ENCODE measurements around the gene ARMC9.
"Not testable (repeated sequence)": the region's sequence is repeated elsewhere in the genome, so short reads cannot be mapped to it uniquely, and the experiment has no call there.

Gene ARMC9

GRCh38 chr2:231369580-231370428, 171.4 kb downstream of the ARMC9 start:
- DNase-seq = no peak

- DNase-seq = no peak
These were observed 172.0 kb downstream of the ARMC9 start for GRCh38 chr2:231370429-231370748.

DNA sequence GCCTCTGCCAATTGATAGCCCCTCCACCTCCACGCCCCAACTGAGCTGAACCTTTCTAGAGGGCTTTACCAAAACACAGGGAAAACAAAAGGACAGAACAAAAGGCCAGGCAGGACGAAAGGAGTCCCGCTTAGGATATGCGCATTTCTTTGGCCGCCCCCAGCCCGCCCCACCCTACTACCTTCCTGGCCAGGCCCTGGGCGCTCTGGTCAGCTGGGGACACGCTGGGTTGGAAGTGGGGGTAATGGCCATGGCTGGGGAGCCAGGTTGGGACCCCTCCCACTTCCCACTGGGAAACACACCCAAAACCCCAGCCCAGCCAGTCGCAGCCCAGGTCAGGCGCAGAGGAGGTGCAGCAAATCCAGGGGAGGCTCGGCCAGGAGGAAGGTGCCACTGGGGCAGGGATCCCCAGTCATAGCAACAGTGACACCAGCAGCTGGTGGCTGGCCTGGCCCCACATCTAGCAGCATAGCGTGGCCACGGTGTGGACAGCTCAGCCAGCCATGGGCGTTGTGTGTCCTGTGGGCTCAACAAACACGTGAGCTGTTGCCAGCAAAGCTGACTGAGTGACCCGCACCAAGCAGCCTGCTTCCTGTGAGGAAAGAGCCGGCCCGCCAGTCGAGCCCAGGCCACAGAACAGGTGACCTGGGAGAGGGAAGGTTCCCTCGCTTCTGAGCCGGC, 172.5 kb downstream of the ARMC9 start:
- no peak for DNase-seq

DNA sequence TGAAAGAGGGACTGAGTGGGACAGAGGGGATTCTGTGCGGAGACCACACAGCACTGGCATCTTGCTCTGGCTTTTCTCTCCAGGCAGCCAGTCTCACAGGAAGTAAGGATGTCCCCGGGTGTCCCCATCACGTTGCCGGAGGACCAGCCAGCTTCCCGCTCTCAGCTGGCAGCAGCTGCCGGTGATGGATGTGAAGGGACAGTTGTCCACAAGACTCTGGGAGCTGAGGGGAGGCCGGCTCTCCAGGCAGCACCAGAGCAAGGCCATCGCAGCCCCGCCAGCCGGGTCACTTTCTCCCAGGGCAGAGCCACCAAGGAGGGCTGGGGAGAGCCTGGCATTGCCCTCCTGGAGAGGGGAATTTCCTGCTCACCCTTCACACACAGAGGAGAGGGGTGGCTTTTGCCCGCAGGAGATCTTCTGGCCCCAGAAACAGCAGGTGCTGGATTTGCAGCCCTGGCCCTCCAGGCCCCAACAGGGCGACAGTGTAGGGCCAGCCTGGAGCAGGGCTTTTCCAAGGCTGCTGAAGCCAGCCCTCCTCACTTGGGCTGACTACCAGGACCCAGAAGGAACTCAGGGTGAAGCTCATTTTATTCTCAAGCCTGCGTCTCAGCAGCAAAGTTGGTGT, 173.1 kb downstream of the ARMC9 start:
- no peak for DNase-seq

DNA sequence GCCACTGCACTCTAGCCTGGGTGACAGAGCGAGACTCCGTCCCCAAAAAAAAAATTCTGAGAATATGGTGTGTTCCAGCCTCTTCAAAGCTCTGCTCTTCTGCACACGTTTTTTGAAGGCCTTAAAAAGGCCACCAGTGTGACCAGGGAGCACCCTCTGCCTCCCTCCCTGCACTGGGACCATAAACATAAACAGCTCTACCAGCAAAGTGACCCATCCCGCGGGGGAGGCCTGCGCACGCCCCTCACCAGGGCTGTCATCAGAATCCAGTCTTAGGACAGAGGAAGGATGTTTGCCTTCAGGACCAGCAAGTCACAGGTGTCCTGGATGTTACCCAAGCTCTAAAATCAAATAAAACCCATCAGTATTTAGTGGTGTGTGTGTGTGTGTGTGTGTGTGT, 173.9 kb downstream of the ARMC9 start:
- no peak for DNase-seq

DNA sequence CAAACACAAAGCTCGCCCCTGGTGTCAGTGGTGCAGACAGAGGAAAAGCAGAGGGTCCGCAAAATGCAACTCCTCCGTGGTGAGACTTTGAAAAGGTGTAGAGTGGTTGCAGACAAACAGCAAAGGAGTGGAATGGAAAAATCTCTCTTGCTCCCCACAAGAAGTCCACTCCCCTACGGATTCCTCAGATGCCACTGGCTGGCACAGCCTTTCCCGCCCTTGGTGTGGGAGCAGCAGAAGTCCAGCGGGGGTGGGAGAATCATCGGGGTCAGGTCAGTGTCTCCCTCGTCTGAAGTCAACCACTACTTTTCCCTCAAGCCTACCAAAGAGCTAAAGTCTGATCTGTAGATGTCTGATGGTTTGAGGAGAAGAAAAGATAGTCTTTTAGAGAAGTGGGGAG, 174.8 kb downstream of the ARMC9 start:
- DNase-seq = no peak

DNA sequence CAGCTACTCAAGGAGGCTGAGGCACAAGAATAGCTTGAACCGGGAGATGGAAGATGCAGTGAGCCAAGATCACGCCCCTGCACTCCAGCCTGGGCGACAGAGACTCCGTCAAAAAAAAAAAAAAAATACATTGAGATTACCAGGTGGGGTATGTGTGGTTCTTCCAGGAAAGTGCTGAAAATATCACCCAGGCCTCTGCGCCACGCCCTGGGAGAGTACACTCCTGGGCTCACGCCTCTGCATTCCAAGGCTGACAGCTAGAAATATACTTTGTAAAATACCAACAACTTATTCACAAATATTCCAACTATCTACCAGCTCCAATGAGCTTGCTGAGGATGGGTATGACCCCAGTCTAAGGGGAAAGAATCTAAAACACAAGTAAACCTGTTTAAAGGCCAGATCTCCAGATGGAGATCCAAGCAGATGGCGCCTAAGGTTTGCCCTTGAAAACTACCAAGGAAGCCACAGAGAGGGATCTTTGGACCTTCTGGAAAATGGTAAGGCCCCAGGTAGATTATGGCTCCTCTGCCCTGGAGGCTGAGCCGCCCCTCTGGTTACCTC, 175.4 kb downstream of the ARMC9 start:
- no peak for DNase-seq

- DNase-seq = no peak
These were observed 176.3 kb downstream of the ARMC9 start for GRCh38 chr2:231374771-231375170.

DNA sequence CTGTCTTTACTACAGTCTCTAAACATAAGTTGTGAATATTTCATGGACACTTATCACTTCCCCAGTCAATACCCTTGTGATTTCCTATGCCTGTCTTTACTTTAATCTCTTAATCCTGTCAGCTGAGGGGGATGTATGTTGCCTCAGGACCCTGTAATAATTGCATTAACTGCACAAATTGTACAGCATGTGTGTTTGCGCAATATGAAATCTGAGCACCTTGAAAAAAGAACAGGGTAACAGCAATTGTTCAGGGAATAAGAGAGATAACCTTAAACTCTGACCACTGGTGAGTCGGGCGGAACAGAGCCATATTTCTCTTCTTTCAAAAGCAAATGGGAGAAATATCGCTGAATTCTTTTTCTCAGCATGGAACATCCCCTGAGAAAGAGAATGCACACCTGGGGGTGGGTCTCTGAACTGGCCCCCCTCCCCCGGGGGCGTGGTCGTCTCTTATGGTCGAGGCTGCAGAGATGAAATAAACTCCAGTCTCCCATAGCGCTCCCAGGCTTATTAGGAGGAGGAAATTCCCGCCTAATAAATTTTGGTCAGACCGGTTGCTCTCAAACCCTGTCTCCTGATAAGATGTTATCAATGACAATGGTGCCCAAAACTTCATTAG, 177.7 kb downstream of the ARMC9 start:
- DNase-seq = not testable (repeated sequence)

- DNase-seq = no peak
These were observed 178.4 kb downstream of the ARMC9 start for GRCh38 chr2:231376857-231377256.

DNA sequence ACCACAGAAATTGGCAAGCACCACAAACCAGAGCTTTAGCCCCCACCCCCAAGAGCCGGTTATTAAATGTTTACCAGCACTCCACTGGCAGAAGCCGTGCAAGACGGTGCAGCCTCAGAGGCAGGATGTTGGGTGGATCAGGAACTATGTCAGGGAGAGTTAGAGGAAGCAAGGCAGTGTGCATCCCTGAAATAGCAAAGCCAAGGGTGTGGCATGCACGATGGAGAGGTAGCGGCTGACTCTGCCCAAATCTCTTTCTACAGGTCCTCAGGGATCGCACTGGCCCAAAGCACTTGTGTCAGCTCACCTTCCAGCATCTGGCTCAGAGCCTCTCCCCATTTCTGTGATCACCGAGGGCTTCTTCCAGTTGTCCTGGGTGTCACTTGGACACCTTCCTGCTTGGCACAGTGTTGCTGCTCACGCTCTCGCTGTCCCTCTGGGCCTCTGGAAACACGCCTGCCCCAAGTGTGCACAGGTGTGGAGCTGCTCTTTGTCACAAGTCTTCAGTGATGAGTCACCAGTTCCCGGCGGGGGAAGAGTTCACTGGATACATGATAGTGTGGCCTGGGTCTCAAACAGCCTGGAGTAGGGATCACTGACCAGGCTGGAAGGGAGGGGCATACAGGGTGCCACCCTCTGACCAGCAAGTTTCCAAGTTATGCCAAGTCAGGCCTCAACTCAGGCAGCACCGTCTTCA, 179.7 kb downstream of the ARMC9 start:
- no peak for DNase-seq

GRCh38 chr2:231379266-231380215, 181.1 kb downstream of the ARMC9 start:
- DNase-seq = no peak

DNA sequence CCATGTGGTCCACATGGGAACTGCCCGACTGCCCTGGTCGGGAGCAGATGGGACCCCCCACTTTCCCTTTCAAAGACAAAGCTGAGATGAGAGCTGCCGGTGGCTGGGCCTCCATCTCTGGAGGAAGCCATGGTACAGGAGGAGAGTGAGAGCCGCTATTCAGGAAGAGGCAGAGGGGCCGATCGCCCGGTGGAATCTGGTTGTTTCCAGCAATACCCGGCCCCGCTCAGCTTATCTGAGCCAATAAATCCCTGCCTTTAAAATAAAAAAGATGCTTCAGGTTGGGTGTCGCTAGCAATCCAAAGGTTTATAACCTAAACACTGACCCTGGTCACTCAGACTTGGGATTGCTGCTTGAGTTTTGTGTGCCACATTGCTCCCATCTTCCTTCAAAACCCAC, 181.9 kb downstream of the ARMC9 start:
- DNase-seq = no peak

- no peak for DNase-seq
These were observed 182.8 kb downstream of the ARMC9 start for GRCh38 chr2:231380991-231381847.

GRCh38 chr2:231382116-231382515, 183.7 kb downstream of the ARMC9 start:
- DNase-seq = no peak

- no peak for DNase-seq
These were observed 185.1 kb downstream of the ARMC9 start for GRCh38 chr2:231383416-231384108.

DNA sequence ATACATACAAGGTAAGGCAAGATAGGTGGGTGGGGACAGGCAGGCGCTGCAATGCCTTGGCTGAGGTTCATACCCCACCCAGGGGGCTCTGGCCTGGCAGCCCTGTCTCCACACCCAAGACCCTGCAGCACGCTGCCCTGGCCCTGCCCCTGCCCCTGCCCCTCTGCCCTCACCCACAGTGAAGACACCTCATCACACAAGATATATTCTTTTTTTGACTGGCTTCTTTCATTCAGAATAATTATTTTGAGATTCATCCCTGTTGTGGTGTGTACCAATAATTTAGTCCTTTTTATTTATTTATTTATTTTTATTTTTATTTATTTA, 185.6 kb downstream of the ARMC9 start:
- no peak for DNase-seq

- no peak for DNase-seq
These were observed 186.5 kb downstream of the ARMC9 start for GRCh38 chr2:231384970-231385369.

DNA sequence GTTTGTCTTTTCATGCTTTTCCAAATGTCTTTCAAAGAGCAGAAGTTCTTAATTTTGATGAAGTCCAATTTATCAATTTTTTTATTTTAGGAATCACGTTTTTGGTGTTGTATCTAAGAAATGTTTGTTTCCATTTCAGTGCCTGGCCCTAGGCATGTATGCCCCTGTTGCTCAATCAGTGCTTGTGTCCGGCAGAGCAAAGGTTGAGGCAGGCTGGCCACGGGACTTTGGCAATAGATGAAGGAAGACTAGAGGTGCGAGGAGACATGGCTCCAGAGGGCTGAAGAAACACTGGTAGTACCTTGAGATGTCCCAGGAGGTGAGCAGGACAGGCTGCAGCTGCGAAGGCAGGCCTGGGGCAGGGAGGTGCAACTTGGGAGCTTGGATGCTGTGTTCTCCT, 187.0 kb downstream of the ARMC9 start:
- DNase-seq = no peak

GRCh38 chr2:231386446-231386845, 188.0 kb downstream of the ARMC9 start:
- DNase-seq = no peak
